Measurements from ENCODE around the gene ZBTB44.

DNA sequence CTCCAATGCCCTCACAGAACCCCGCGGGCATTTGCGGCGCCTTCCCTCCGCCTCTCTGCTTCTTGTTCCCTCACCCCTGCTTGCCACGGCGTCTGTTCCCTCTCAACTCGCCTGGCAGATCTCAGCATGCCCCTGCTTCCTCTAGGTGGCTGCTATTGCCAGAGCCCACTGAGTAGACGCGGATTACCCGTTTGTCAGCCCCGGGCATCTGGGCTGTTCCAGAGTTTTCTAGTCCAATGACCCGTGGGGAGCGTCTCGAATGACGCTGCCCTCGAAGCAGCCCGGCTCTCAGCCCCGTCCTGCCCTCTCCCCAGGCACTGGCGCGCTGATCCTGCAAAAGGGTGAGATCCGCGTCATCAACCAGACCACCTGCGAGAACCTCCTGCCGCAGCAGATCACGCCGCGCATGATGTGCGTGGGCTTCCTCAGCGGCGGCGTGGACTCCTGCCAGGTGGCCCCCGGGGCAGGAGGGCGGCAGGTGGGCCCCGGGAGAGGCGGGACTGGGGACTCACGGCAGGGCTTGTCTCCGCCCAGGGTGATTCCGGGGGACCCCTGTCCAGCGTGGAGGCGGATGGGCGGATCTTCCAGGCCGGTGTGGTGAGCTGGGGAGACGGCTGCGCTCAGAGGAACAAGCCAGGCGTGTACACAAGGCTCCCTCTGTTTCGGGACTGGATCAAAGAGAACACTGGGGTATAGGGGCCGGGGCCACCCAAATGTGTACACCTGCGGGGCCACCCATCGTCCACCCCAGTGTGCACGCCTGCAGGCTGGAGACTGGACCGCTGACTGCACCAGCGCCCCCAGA lies 105.4 kb downstream of the ZBTB44 start:
- TF ChIP-seq, protein P1, sequence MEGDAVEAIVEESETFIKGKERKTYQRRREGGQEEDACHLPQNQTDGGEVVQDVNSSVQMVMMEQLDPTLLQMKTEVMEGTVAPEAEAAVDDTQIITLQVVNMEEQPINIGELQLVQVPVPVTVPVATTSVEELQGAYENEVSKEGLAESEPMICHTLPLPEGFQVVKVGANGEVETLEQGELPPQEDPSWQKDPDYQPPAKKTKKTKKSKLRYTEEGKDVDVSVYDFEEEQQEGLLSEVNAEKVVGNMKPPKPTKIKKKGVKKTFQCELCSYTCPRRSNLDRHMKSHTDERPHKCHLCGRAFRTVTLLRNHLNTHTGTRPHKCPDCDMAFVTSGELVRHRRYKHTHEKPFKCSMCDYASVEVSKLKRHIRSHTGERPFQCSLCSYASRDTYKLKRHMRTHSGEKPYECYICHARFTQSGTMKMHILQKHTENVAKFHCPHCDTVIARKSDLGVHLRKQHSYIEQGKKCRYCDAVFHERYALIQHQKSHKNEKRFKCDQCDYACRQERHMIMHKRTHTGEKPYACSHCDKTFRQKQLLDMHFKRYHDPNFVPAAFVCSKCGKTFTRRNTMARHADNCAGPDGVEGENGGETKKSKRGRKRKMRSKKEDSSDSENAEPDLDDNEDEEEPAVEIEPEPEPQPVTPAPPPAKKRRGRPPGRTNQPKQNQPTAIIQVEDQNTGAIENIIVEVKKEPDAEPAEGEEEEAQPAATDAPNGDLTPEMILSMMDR (conservative IDR thresholded peaks at IDR 0.05), result no peak
- no peak for TF ChIP-seq ZFX (IDR thresholded peaks at IDR 0.05)

Measured in C4-2B (cell line).